Lower leg skin (tissue), 4 donors: ENCODE data around the gene SPNS2. TPM values are rescaled to one million over a fixed set of nuclear protein-coding genes. Genes with fewer than 3 reads are reported as not detected.
"Not testable (repeated sequence)": the region's sequence is repeated elsewhere in the genome, so short reads cannot be mapped to it uniquely, and the experiment has no call there.

Source experiments
- DNase-seq, 2 donors: peaks; one replicate each; pipeline ENCODE4 v3.0.0-alpha.2; 2019; ENCODE audit warnings: low spot score in 2 of 2
- H3K4me3 ChIP-seq: fragments of 200-600 bp; sonication (generic); 2 replicates; pipeline ENCODE4 v1.5.1; 2017; ENCODE audit warnings: mild to moderate bottlenecking, low read depth; ENCODE audit not compliant: poor library complexity, severe bottlenecking
- POLR2A ChIP-seq, 2 donors: fragments of 450-650 bp; IDR thresholded peaks; one replicate each; pipeline ENCODE4 v1.6.1; 2016 to 2017; ENCODE audit warnings: antibody characterized with exemption in 2 of 2, mild to moderate bottlenecking in 1 of 2, moderate library complexity in 1 of 2
- WGBS, 2 donors: methylation state at CpG; one replicate each; pipeline ENCODE4 v1.1.5; 2018; 5-methylcytosine and 5-hydroxymethylcytosine counted together
- intact Hi-C: fragments of 100-400 bp; cut with DNase I; formaldehyde crosslinking; loops from one replicate; pipeline ENCODE4 v1.15.0; 2023; ENCODE audit warnings: low total_unique reads
- total RNA-seq, 4 donors: library from RNA; depleted of rRNA; stranded (reverse); fragments of >200 nt; gene quantifications; one replicate each; pipeline ENCODE4 v1.1.0, GENCODE V29; 2016
- TF ChIP-seq, protein P1 (sequence below), 3 donors: fragments of 450-650 bp; IDR thresholded peaks; one replicate each; pipeline ENCODE4 v1.5.1; 2016; ENCODE audit warnings: antibody characterized with exemption in 3 of 3, mild to moderate bottlenecking in 3 of 3, moderate library complexity in 2 of 3

The SPNS2 gene
- total RNA-seq, 4 donors from 2014 or later: 74.9 to 132 (median 87.5) TPM

DNA sequence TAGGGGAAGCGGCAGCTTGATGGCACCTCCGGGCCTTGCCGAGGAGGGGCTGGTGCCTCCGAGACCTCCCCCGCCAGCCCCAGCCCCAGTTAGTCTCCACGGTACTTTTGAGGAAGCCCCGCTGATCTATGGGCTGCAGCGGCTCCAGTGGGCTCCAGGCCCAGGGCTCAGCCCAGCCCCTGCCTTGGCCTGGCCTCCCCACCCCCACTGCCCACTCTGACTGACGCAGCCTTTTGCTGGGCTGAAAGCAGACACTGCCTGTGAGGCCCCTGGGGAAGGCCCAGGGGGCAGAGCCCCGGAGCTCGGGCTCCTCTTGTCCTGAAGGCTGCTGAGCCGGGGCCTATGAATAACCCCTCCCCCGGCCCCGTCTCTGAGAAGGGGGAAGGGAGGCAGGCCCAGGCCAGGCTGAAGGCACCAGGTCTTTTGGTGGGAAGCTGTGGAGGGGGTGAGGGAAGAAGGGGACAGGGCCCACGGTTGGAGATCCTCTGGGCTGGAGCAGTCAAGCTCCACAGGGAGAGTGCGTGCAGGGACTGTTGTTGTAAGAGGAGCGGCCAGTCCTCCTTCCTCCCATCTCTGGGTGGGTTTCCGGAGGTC is 78.1 kb downstream of the SPNS2 start:
- DNase-seq: no peak
- no peak for TF ChIP-seq POLR2A (IDR thresholded peaks at IDR 0.05)
- TF ChIP-seq, protein P1, sequence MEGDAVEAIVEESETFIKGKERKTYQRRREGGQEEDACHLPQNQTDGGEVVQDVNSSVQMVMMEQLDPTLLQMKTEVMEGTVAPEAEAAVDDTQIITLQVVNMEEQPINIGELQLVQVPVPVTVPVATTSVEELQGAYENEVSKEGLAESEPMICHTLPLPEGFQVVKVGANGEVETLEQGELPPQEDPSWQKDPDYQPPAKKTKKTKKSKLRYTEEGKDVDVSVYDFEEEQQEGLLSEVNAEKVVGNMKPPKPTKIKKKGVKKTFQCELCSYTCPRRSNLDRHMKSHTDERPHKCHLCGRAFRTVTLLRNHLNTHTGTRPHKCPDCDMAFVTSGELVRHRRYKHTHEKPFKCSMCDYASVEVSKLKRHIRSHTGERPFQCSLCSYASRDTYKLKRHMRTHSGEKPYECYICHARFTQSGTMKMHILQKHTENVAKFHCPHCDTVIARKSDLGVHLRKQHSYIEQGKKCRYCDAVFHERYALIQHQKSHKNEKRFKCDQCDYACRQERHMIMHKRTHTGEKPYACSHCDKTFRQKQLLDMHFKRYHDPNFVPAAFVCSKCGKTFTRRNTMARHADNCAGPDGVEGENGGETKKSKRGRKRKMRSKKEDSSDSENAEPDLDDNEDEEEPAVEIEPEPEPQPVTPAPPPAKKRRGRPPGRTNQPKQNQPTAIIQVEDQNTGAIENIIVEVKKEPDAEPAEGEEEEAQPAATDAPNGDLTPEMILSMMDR (IDR thresholded peaks at IDR 0.05): no peak
- no peak overlapping the region for H3K4me3 ChIP-seq
- 72 to 79% methylated on average over 15 to 18 of the region's 18 CpGs for WGBS, 2 donors
- intact Hi-C loops: no loop called here

DNA sequence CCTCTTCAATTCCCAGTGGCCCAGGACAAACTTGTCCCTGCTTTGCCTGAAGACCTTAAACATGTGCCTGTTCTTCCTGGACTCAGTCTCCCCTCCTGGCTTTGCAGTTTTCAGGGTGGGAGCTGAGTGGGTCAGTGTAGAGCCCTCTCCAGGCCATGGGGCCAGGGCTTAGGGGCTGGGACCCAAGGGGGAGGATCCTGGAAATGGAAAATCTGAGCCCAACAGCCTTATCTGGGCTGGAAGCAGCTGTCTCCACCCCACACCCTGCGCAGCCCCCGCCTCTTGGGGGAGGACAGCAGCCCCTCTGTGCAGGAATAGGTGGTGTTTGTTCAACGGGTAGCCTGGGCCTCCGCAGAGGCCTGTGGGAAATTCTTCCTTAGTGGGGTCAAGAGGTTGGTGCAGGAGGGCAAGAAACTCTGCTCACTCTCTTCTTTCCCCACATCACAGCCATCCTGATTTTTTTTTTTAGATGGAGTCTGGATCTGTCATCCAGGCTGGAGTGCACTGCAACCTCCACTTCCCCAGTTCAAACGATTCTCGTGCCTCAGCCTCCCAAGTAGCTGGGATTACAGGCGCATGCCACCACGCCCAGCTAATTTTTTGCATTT is 78.8 kb downstream of the SPNS2 start:
- H3K4me3 ChIP-seq: no peak overlapping the region
- DNase-seq: no peak
- 87 to 94% methylated on average over 8 of the region's 8 CpGs for WGBS, 2 donors
- intact Hi-C loops: no loop called here
- TF ChIP-seq POLR2A (IDR thresholded peaks at IDR 0.05): no peak
- TF ChIP-seq, protein P1 (IDR thresholded peaks at IDR 0.05): no peak

DNA sequence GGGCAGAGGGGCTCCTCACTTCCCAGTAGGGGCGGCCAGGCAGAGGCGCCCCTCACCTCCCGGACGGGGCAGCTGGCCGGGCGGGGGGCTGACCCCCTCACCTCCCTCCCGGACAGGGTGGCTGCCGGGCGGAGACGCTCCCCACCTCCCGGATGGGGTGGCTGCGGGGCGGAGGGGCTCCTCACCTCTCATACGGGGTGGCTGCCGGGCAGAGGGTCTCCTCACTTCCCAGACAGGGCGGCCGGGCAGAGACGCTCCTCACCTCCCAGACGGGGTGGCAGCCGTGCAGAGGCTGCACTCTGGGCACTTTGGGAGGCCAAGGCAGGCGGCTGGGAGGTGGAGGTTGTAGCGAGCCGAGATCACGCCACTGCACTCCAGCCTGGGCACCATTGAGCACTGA is 79.7 kb downstream of the SPNS2 start:
- H3K4me3 ChIP-seq, intact Hi-C loops, DNase-seq: not testable (repeated sequence)
- 98 to 100% methylated on average over 4 to 16 of the region's 24 CpGs for WGBS, 2 donors

DNA sequence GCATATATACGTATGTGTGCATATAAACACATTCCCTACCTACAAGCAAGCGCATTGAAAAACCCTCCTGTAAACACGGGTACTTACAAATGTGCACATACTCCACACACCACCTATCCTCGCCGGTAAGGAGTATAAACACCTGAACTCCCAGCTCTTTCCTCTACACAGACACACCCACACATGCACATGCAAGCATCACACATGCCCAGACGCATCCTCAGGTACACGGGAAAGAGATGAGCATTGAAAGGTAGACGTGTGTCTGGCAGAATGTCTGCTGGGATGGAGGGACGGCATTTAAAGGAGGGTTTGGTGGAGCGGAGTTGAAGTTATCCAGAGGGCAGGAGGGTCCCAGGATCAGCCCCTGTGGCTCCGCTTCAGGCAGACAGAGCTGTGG is 81.0 kb downstream of the SPNS2 start:
- no peak overlapping the region for H3K4me3 ChIP-seq
- intact Hi-C loops: no loop called here
- 58 to 72% methylated on average over 11 of the region's 11 CpGs for WGBS, 2 donors
- no peak for DNase-seq
- TF ChIP-seq, protein P1 (IDR thresholded peaks at IDR 0.05): no peak
- no peak for TF ChIP-seq POLR2A (IDR thresholded peaks at IDR 0.05)

DNA sequence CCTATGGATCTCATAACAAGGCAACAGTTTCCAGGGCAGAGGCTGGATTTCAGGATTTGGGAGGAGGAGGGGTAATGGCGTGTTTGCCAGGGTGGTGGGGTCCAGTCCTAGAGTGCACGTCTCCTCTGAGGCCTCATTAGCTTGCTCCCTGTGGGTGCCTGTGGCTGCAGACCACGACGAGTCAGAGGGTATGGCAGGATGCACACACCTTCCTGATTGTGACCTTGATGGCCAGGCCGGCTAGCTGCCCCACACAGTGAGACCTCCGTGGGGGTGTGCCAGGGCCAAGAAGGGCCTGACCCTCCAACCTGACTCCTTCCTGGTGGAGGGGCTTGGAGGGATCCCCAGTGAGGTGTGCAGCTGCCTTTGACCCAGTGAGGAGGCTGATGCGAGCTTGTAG is 81.6 kb downstream of the SPNS2 start:
- TF ChIP-seq, protein P1 (IDR thresholded peaks at IDR 0.05): no peak
- TF ChIP-seq POLR2A (IDR thresholded peaks at IDR 0.05): no peak
- no peak for DNase-seq
- intact Hi-C loops: no loop called here
- WGBS, 2 donors: 50 to 78% methylated on average over 7 of the region's 7 CpGs
- no peak overlapping the region for H3K4me3 ChIP-seq

DNA sequence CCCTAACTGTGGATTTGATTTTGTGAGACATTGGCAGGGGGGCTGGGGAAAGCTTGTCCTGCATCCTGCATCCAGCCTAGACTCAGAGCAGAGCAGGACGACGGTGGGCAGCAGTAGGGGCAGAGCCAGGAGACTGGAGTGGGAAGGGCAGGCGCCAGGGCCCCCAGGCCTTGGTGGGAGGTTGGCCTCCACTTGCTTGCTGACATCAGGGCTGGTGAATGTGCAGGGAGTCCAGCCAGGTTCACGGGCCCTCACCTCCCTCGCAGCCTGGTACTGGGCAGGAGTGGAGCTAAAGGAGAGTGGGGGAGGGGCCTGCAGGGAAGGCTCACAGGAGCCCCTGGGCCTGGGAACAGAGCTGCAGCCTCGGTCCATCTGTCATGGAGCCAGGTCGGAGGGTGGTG is 83.4 kb downstream of the SPNS2 start:
- TF ChIP-seq, protein P1 (IDR thresholded peaks at IDR 0.05): no peak
- TF ChIP-seq POLR2A (IDR thresholded peaks at IDR 0.05): no peak
- no peak for DNase-seq
- 50 to 72% methylated on average over 7 of the region's 7 CpGs for WGBS, 2 donors
- intact Hi-C loops: no loop called here
- no peak overlapping the region for H3K4me3 ChIP-seq
